Measurements from ENCODE around the gene CADPS. TPM values are rescaled to one million over a fixed set of nuclear protein-coding genes. Genes with fewer than 3 reads are reported as not detected.

Gene CADPS
- total RNA-seq, 2 experiments from 2014 or later, result 61.3 to 68.6 TPM

- H3K9me2 ChIP-seq (ENCODE audit: insufficient read depth, low read length), result no peaks in the 10 kb centered on the region
- DNase-seq (ENCODE audit: low spot score), result no peak
- POLR2A ChIA-PET, result no interaction called here
These were observed 499.4 kb downstream of the CADPS start for GRCh38 chr3:62375655-62376453.

GRCh38 chr3:62374341-62375218 lies 500.6 kb downstream of the CADPS start:
- Histone ChIP-seq H3K27ac (ENCODE audit: low read depth, low read length, poor library complexity, severe bottlenecking) (no peak overlapping the region), H3K36me3 (ENCODE audit: insufficient read depth, low read length) (no peaks in the 10 kb centered on the region), H3K9me2 (ENCODE audit: insufficient read depth, low read length) (no peaks in the 10 kb centered on the region), H3K4me3 (ENCODE audit: low read depth, low read length, poor library complexity, severe bottlenecking) (no peak overlapping the region), H4K20me1 (ENCODE audit: insufficient read depth, low read length) (no peaks in the 10 kb centered on the region), H3K79me2 (ENCODE audit: insufficient read depth, low read depth, low read length) (no peaks in the 10 kb centered on the region), H3K4me2 (ENCODE audit: low read length) (no peak overlapping the region), H3K9me3 (ENCODE audit: low read length) (no peaks in the 10 kb centered on the region), H3K4me1 (ENCODE audit: insufficient read depth, low read length, poor library complexity, severe bottlenecking) (no peaks in the 10 kb centered on the region), H2AFZ (ENCODE audit: low read length) (no peak overlapping the region)
- no TSS peak for BruUV-seq (replicated peaks)
- intact Hi-C loops (cut with micrococcal nuclease; ENCODE audit: unreplicated experiment), result no loop called here
- no peak for TF ChIP-seq CTCF (conservative IDR thresholded peaks at IDR 0.05; ENCODE audit: low read length)
- no peak for TF ChIP-seq EZH2phosphoT487 (IDR thresholded peaks at IDR 0.05; ENCODE audit: borderline replicate concordance, low read depth, low read length)
- DNase-seq (ENCODE audit: low spot score), result no peak
- ChIA-PET POLR2A (no interaction called here), CTCF (ENCODE audit: unreplicated experiment) (no interaction called here)

More at GRCh38 chr3:62375655-62376453, 499.4 kb downstream of the CADPS start:
- Histone ChIP-seq H4K20me1 (ENCODE audit: insufficient read depth, low read length) (no peaks in the 10 kb centered on the region), H3K27ac (ENCODE audit: low read depth, low read length, poor library complexity, severe bottlenecking) (no peak overlapping the region), H3K4me2 (ENCODE audit: low read length) (no peak overlapping the region), H3K79me2 (ENCODE audit: insufficient read depth, low read depth, low read length) (no peaks in the 10 kb centered on the region), H3K4me1 (ENCODE audit: insufficient read depth, low read length, poor library complexity, severe bottlenecking) (no peaks in the 10 kb centered on the region), H2AFZ (ENCODE audit: low read length) (no peak overlapping the region), H3K9me3 (ENCODE audit: low read length) (no peaks in the 10 kb centered on the region), H3K4me3 (ENCODE audit: low read depth, low read length, poor library complexity, severe bottlenecking) (no peak overlapping the region), H3K36me3 (ENCODE audit: insufficient read depth, low read length) (no peaks in the 10 kb centered on the region)
- no TSS peak for BruUV-seq (replicated peaks)
- no peak for TF ChIP-seq CTCF (conservative IDR thresholded peaks at IDR 0.05; ENCODE audit: low read length)
- TF ChIP-seq EZH2phosphoT487 (IDR thresholded peaks at IDR 0.05; ENCODE audit: borderline replicate concordance, low read depth, low read length), result no peak
- intact Hi-C loops (cut with micrococcal nuclease; ENCODE audit: unreplicated experiment), result no loop called here
- CTCF ChIA-PET (ENCODE audit: unreplicated experiment), result no interaction called here

Measured in OCI-LY7 (cell line).